Keratinocyte (primary cell): Measurements from ENCODE around the gene UGGT2. TPM values are rescaled to one million over a fixed set of nuclear protein-coding genes. Genes with fewer than 3 reads are reported as not detected.

Source experiments
- DNase-seq: peaks from one replicate; pipeline ENCODE4 v3.0.0-alpha.2; 2011; ENCODE audit warnings: low read depth, missing footprints, low spot score
- FAIRE-seq: peaks from 2 replicates; lab custom pipeline; 2011; peaks lifted over from hg19 to GRCh38; lab: Jason Lieb, UNC
- H2AFZ ChIP-seq: 2 replicates; pipeline ENCODE4 v1.6.0; 2012; ENCODE audit warnings: low read length, control low read depth, inconsistent platforms; ENCODE audit not compliant: control insufficient read depth
- H3K27ac ChIP-seq: 2 replicates; pipeline ENCODE4 v1.5.1; 2011; ENCODE audit warnings: low read length; ENCODE audit not compliant: control insufficient read depth, insufficient read depth
- H3K27me3 ChIP-seq: 3 replicates; pipeline ENCODE4 v1.6.0; 2011; ENCODE audit warnings: low read length; ENCODE audit not compliant: control insufficient read depth, insufficient read depth; ENCODE audit errors: extremely low read depth
- H3K36me3 ChIP-seq, 2 experiments: 2 replicates in 1 of 2; 3 replicates in 1 of 2; pipeline ENCODE4 v1.5.1; 2011; ENCODE audit warnings: low read length in 2 of 2, mild to moderate bottlenecking in 1 of 2; ENCODE audit not compliant: control insufficient read depth in 2 of 2, insufficient read depth in 2 of 2; ENCODE audit errors: extremely low read depth in 1 of 2
- H3K4me1 ChIP-seq: 3 replicates; pipeline ENCODE4 v1.5.1; 2011; ENCODE audit warnings: low read length; ENCODE audit not compliant: control insufficient read depth, insufficient read depth; ENCODE audit errors: extremely low read depth
- H3K4me2 ChIP-seq: 3 replicates; pipeline ENCODE4 v1.6.0; 2011; ENCODE audit warnings: low read depth, low read length; ENCODE audit not compliant: control insufficient read depth, insufficient read depth; ENCODE audit errors: extremely low read depth
- H3K4me3 ChIP-seq, 3 experiments: fragments of 200-600 bp in 1 of 3; sonication (generic) in 1 of 3; 2 replicates in 2 of 3; 3 replicates in 1 of 3; pipeline ENCODE4 v1.5.1; 2011 to 2016; ENCODE audit warnings: low read length in 3 of 3, mild to moderate bottlenecking in 3 of 3, control low read depth in 2 of 3, inconsistent platforms in 1 of 3, low read depth in 1 of 3, mixed read lengths in 1 of 3, mixed run types in 1 of 3, moderate library complexity in 1 of 3; ENCODE audit not compliant: control insufficient read depth in 2 of 3, insufficient read depth in 2 of 3; ENCODE audit errors: extremely low read depth in 1 of 3
- H3K79me2 ChIP-seq: 2 replicates; pipeline ENCODE4 v1.6.0; 2012; ENCODE audit warnings: low read length; ENCODE audit not compliant: control insufficient read depth, insufficient read depth
- H3K9ac ChIP-seq: 3 replicates; pipeline ENCODE4 v1.6.0; 2011; ENCODE audit warnings: low read length; ENCODE audit not compliant: control insufficient read depth, insufficient read depth; ENCODE audit errors: extremely low read depth
- H3K9me1 ChIP-seq: 3 replicates; pipeline ENCODE4 v1.6.0; 2011; ENCODE audit warnings: low read length; ENCODE audit not compliant: control insufficient read depth, insufficient read depth; ENCODE audit errors: extremely low read depth
- H3K9me3 ChIP-seq: 2 replicates; pipeline ENCODE4 v1.5.1; 2012; ENCODE audit warnings: low read depth, low read length; ENCODE audit not compliant: control insufficient read depth
- H4K20me1 ChIP-seq: 3 replicates; pipeline ENCODE4 v1.6.0; 2011; ENCODE audit warnings: low read length; ENCODE audit not compliant: control insufficient read depth, insufficient read depth; ENCODE audit errors: extremely low read depth
- CTCF ChIP-seq, 3 experiments: IDR thresholded peaks in 1 of 3; conservative IDR thresholded peaks in 1 of 3; optimal IDR thresholded peaks in 1 of 3; 2 replicates in 2 of 3; 3 replicates in 1 of 3; pipeline versions ENCODE3 to v1.5.1; 2011; ENCODE audit warnings: low read length in 3 of 3, mild to moderate bottlenecking in 3 of 3, moderate library complexity in 2 of 3, control low read depth in 1 of 3, inconsistent platforms in 1 of 3; ENCODE audit not compliant: insufficient read depth in 2 of 3; ENCODE audit errors: extremely low read depth in 1 of 3
- EZH2 ChIP-seq: IDR thresholded peaks from one replicate; pipeline ENCODE4 v1.6.1; 2012; ENCODE audit warnings: inconsistent platforms, mild to moderate bottlenecking, low read length, moderate library complexity
- dilution Hi-C: fragments of 300-500 bp; cut with MboI; formaldehyde crosslinking; loops from one replicate; pipeline ENCODE4 v1.7.0; 2020; ENCODE audit warnings: low sequenced_read_pairs; ENCODE audit not compliant: extremely low pct_ligation_motif_present
- polyA plus RNA-seq, 5 experiments: library from polyadenylated mRNA; depleted of rRNA in 3 of 5; stranded (reverse) in 3 of 5; stranded (forward) in 1 of 5; unstranded in 1 of 5; fragments of >200 nt; gene quantifications; 1 replicate in 1 of 5; 2 replicates in 3 of 5; 3 replicates in 1 of 5; pipeline versions ENCODE4 v1.2.1 to v1.2.3, GENCODE V29; 2011 to 2012; ENCODE audit warnings: missing spikeins in 2 of 5, low read depth in 1 of 5, low replicate concordance in 1 of 5

UGGT2 gene
- polyA plus RNA-seq, 1 donor (not counting 4 experiments of a cell fraction or from before 2014, with no cell fraction given), result 12.5 TPM

GRCh38 chr13:95968906-95969305 is 84.3 kb downstream of the UGGT2 start:
- no peaks in the 10 kb centered on the region for H3K79me2 ChIP-seq
- H4K20me1 ChIP-seq, result no peaks in the 10 kb centered on the region
- no peak overlapping the region for H3K9ac ChIP-seq
- H3K36me3 ChIP-seq, result peaks cover 0 to 2% of the 10 kb centered on the region in 2 experiments
- no peaks in the 10 kb centered on the region for H3K4me1 ChIP-seq
- FAIRE-seq (no peak), DNase-seq (no peak)
- H3K4me2 ChIP-seq, result no peak overlapping the region
- no peak overlapping the region for H3K27ac ChIP-seq
- no peaks in the 10 kb centered on the region for H3K9me1 ChIP-seq
- no peak for TF ChIP-seq EZH2
- no peak for TF ChIP-seq CTCF (optimal IDR thresholded peaks at IDR 0.05 in 1 of 3, IDR thresholded peaks at IDR 0.05 in 1 of 3, conservative IDR thresholded peaks at IDR 0.05 in 1 of 3; ENCODE audit: extremely low read depth in 1 of 3, insufficient read depth in 2 of 3, low read length in 3 of 3)
- no peak overlapping the region for H3K4me3 ChIP-seq
- dilution Hi-C loops, result no loop called here
- no peak overlapping the region for H2AFZ ChIP-seq
- no peaks in the 10 kb centered on the region for H3K9me3 ChIP-seq
- no peaks in the 10 kb centered on the region for H3K27me3 ChIP-seq

- H4K20me1 ChIP-seq, result no peaks in the 10 kb centered on the region
- H3K4me1 ChIP-seq, result no peaks in the 10 kb centered on the region
- DNase-seq (no peak), FAIRE-seq (no peak)
- no peaks in the 10 kb centered on the region for H3K9me1 ChIP-seq
- no peak overlapping the region for H3K9ac ChIP-seq
- H2AFZ ChIP-seq, result no peak overlapping the region
- H3K27me3 ChIP-seq, result no peaks in the 10 kb centered on the region
- dilution Hi-C loops, result no loop called here
- H3K27ac ChIP-seq, result no peak overlapping the region
- H3K79me2 ChIP-seq, result no peaks in the 10 kb centered on the region
- no peak overlapping the region for H3K4me3 ChIP-seq
- TF ChIP-seq CTCF (optimal IDR thresholded peaks at IDR 0.05 in 1 of 3, IDR thresholded peaks at IDR 0.05 in 1 of 3, conservative IDR thresholded peaks at IDR 0.05 in 1 of 3; ENCODE audit: extremely low read depth in 1 of 3, insufficient read depth in 2 of 3, low read length in 3 of 3) (no peak), EZH2 (no peak)
- no peaks in the 10 kb centered on the region for H3K36me3 ChIP-seq
- no peak overlapping the region for H3K4me2 ChIP-seq
- no peaks in the 10 kb centered on the region for H3K9me3 ChIP-seq
These were observed 95.9 kb downstream of the UGGT2 start for GRCh38 chr13:95957331-95957730.
